Tibial nerve (tissue), 4 donors: ENCODE results near the gene PLEKHM2. TPM values are rescaled to one million over a fixed set of nuclear protein-coding genes. Genes with fewer than 3 reads are reported as not detected.

Experiments
- DNase-seq, 2 donors: peaks; one replicate each; pipeline ENCODE4 v3.0.0-alpha.2; 2019; ENCODE audit warnings: low spot score in 2 of 2
- H3K27ac ChIP-seq, 4 donors: fragments of 200-600 bp; sonication (generic) in 3 of 4; one replicate each; pipeline ENCODE4 v1.5.1; 2017 to 2019; ENCODE audit warnings: mild to moderate bottlenecking in 1 of 4
- H3K27me3 ChIP-seq, 2 donors: fragments of 200-600 bp; sonication (generic) in 1 of 2; one replicate each; pipeline versions ENCODE4 v1.5.1 to v1.6.0; 2017 to 2019
- H3K36me3 ChIP-seq, 3 donors: fragments of 200-600 bp; sonication (generic); one replicate each; pipeline ENCODE4 v1.5.1; 2018 to 2019
- H3K4me1 ChIP-seq, 4 donors: fragments of 200-600 bp; sonication (generic) in 3 of 4; one replicate each; pipeline ENCODE4 v1.5.1; 2017 to 2019
- H3K4me3 ChIP-seq, 4 donors: fragments of 200-600 bp; sonication (generic) in 3 of 4; one replicate each; pipeline ENCODE4 v1.5.1; 2017 to 2019; ENCODE audit warnings: mild to moderate bottlenecking in 1 of 4, moderate library complexity in 1 of 4
- H3K9me3 ChIP-seq, 4 donors: fragments of 200-600 bp; sonication (generic) in 3 of 4; one replicate each; pipeline ENCODE4 v1.5.1; 2017 to 2019
- EP300 ChIP-seq, 2 donors: sonication (generic); formaldehyde crosslinking; IDR thresholded peaks; one replicate each; pipeline ENCODE4 v1.6.1; 2017; ENCODE audit warnings: antibody characterized with exemption in 2 of 2, mild to moderate bottlenecking in 1 of 2
- POLR2A ChIP-seq, 2 donors: fragments of 450-650 bp; IDR thresholded peaks; one replicate each; pipeline ENCODE4 v1.6.1; 2017; ENCODE audit warnings: antibody characterized with exemption in 2 of 2, mild to moderate bottlenecking in 2 of 2, moderate library complexity in 2 of 2
- WGBS, 2 donors: methylation state at CpG; one replicate each; pipeline ENCODE4 v1.1.5; 2018; 5-methylcytosine and 5-hydroxymethylcytosine counted together
- total RNA-seq, 4 donors: library from RNA; depleted of rRNA; stranded (reverse); fragments of >200 nt; gene quantifications; one replicate each; pipeline ENCODE4 v1.1.0, GENCODE V29; 2016
- TF ChIP-seq, protein P1 (sequence below), 5 experiments: fragments of 200-600 bp in 3 of 5; fragments of 450-650 bp in 2 of 5; sonication (generic) in 3 of 5; IDR thresholded peaks; one replicate each; pipeline ENCODE4 v1.5.1; 2016 to 2019; ENCODE audit warnings: antibody characterized with exemption in 5 of 5, mild to moderate bottlenecking in 3 of 5, moderate library complexity in 2 of 5

The PLEKHM2 gene
- total RNA-seq, 4 donors from 2014 or later, result 54.0 to 80.4 (median 57.1) TPM

DNA sequence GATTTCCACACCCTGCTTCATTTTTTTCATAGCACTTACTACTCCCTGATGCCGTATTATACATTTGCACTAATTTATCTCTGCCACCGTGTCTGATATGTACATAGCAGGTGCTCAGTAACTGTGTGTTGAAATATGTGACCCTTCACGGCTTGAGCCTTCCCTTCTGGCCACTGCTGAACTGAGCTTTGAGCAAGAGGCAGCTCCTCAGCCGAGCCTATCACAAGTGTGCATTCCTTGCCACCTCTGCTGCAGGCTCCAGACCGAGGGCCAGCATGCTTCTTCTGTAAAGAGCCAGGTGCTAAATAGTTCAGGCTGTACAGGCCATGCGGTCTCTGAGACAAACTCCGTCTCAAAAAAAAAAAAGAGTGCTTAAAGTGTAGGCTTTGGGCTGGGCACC, 22.6 kb downstream of the PLEKHM2 start:
- no peaks in the 10 kb centered on the region for H3K9me3 ChIP-seq
- DNase-seq, result no peak
- no peak for TF ChIP-seq EP300 (IDR thresholded peaks at IDR 0.05)
- TF ChIP-seq, protein P1, sequence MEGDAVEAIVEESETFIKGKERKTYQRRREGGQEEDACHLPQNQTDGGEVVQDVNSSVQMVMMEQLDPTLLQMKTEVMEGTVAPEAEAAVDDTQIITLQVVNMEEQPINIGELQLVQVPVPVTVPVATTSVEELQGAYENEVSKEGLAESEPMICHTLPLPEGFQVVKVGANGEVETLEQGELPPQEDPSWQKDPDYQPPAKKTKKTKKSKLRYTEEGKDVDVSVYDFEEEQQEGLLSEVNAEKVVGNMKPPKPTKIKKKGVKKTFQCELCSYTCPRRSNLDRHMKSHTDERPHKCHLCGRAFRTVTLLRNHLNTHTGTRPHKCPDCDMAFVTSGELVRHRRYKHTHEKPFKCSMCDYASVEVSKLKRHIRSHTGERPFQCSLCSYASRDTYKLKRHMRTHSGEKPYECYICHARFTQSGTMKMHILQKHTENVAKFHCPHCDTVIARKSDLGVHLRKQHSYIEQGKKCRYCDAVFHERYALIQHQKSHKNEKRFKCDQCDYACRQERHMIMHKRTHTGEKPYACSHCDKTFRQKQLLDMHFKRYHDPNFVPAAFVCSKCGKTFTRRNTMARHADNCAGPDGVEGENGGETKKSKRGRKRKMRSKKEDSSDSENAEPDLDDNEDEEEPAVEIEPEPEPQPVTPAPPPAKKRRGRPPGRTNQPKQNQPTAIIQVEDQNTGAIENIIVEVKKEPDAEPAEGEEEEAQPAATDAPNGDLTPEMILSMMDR (IDR thresholded peaks at IDR 0.05), result no peak
- no peak for TF ChIP-seq POLR2A (IDR thresholded peaks at IDR 0.05)
- WGBS, 2 donors, result 76 to 85% methylated on average over 7 of the region's 7 CpGs
- no peaks in the 10 kb centered on the region for H3K36me3 ChIP-seq
- H3K27me3 ChIP-seq, result no peaks in the 10 kb centered on the region
- no peak overlapping the region for H3K4me3 ChIP-seq
- peak overlapping the region in 1 of 4 donors; percentile 59 for H3K27ac ChIP-seq
- peaks cover 0 to 59% (median 20%) of the 10 kb centered on the region in 4 donors for H3K4me1 ChIP-seq

DNA sequence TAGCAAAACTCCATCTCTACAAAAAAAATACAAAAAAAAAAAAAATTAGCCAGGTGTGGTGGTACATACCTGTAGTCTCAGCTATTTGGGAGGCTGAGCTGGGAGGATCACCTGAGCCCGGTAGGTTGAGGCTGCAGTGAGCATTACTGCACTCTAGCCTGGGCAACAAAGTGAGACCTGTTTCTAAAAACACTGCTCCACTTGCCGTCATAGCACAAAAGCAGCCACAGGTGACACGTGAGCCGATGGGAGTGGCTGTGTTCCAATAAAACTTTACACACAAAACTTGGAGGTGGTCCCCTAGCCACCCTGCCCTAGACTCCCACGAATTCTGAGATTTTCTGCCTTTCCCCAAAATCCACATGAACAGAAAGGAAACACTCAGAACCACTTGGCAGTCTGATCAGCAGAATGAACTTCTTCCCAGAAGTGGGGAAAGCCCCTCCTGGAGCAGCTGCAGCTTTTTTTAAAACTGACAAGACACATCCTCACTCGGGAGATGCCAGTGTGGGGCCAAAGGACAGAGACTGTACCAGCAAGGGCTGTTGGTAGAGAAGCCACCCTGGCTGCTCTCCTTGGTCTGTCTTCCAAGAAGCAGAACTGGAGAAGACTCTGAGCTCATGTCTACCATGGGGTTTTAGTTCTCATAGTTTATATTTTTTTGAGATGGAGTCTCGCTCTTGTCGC, 23.3 kb downstream of the PLEKHM2 start:
- Histone ChIP-seq H3K27me3 (no peaks in the 10 kb centered on the region), H3K9me3 (no peaks in the 10 kb centered on the region), H3K4me1 (peaks cover 0 to 57% (median 20%) of the 10 kb centered on the region in 4 donors), H3K27ac (peak overlapping the region in 2 of 4 donors; percentile 4 to 51), H3K36me3 (no peaks in the 10 kb centered on the region), H3K4me3 (no peak overlapping the region)
- no peak for DNase-seq
- WGBS, 2 donors, result 82% methylated on average over 8 of the region's 8 CpGs
- no peak for TF ChIP-seq POLR2A (IDR thresholded peaks at IDR 0.05)
- TF ChIP-seq, protein P1 (IDR thresholded peaks at IDR 0.05), result no peak
- TF ChIP-seq EP300 (IDR thresholded peaks at IDR 0.05), result no peak

DNA sequence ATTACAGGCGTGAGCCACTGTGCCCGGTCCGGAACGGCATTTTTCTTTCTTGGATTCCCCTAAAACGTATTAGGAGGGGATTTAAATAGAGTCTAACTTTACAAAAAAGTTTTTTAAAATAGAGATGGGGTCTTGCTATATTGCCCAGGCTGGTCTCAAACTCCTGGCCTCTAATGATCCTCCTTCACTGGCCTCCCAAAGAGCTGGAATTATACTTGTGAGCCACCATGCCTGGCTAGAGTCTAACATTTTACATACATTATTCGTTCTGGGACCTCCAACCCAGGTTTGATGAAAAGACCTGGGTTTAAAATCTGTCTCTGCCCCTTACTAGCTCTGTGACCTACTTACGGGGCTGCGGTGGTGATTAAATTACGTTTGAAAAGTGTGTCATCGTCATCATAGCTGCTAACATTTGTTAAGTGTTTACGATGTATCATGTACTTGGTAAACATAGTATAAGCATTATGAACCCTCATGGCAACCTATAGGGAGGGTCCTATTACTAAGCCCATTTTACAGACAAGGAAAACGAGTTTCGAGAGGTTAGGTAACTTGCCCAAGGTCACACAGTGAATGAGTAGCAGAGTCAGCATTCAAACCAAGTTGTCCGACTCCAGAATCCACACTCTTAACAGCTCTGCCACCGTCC, 24.5 kb downstream of the PLEKHM2 start:
- no peak overlapping the region for H3K27ac ChIP-seq
- H3K36me3 ChIP-seq, result no peaks in the 10 kb centered on the region
- 86 to 93% methylated on average over 15 of the region's 15 CpGs for WGBS, 2 donors
- TF ChIP-seq EP300 (IDR thresholded peaks at IDR 0.05), result no peak
- TF ChIP-seq POLR2A (IDR thresholded peaks at IDR 0.05), result no peak
- TF ChIP-seq, protein P1 (IDR thresholded peaks at IDR 0.05), result no peak
- no peaks in the 10 kb centered on the region for H3K27me3 ChIP-seq
- no peak for DNase-seq
- no peak overlapping the region for H3K4me3 ChIP-seq
- no peaks in the 10 kb centered on the region for H3K9me3 ChIP-seq
- H3K4me1 ChIP-seq, result peaks cover 0 to 56% (median 12%) of the 10 kb centered on the region in 4 donors

DNA sequence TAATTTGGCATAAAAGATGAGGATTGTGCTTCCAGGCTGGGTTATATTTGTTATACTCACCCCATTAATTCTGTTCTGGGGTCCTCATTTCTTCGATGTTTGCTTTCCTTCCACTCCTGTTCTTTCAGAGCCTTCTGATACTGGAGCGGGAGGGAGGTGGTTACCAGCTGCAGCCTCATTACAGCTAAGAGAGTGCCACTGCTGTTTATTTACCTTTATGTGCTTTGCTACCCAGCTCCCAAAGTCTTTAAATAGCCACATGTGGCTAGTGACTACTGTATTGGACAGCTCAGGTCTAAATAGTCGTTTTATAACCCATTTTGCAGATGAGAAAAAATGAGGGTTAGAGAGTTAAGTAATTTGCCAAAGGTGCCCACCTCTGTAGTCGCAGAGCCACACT, 25.1 kb downstream of the PLEKHM2 start:
- no peak overlapping the region for H3K27ac ChIP-seq
- 90 to 100% methylated on average over 4 of the region's 4 CpGs for WGBS, 2 donors
- no peaks in the 10 kb centered on the region for H3K9me3 ChIP-seq
- H3K36me3 ChIP-seq, result no peaks in the 10 kb centered on the region
- no peak overlapping the region for H3K4me3 ChIP-seq
- H3K27me3 ChIP-seq, result no peaks in the 10 kb centered on the region
- no peak for DNase-seq
- TF ChIP-seq, protein P1 (IDR thresholded peaks at IDR 0.05), result no peak
- TF ChIP-seq POLR2A (IDR thresholded peaks at IDR 0.05) (no peak), EP300 (IDR thresholded peaks at IDR 0.05) (no peak)
- peaks cover 0 to 55% (median 9%) of the 10 kb centered on the region in 4 donors for H3K4me1 ChIP-seq

DNA sequence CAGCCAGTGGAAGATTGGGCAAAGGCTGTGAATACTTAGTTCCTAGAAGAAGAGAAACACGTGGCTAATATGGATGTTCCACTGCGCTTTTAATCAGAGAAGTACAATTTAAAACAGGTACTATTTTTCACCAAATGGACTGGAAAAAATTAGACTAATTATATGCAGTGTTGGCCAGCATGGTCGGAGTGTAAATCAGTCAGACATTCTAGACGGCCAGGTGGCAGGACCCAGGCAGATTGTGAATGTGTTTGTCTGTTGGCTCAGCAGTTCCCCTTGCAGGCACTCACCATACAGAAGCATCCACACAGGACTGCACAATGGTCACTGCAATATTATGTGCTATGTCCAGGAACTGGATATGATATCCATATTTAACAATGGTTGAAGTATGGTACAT, 28.0 kb downstream of the PLEKHM2 start:
- Histone ChIP-seq H3K4me1 (peaks cover 0 to 48% (median 12%) of the 10 kb centered on the region in 4 donors), H3K9me3 (no peaks in the 10 kb centered on the region), H3K27me3 (no peaks in the 10 kb centered on the region), H3K4me3 (no peak overlapping the region), H3K27ac (no peak overlapping the region), H3K36me3 (peaks cover 0 to 15% (median 9%) of the 10 kb centered on the region in 3 donors)
- no peak for DNase-seq
- TF ChIP-seq EP300 (IDR thresholded peaks at IDR 0.05) (no peak), POLR2A (IDR thresholded peaks at IDR 0.05) (no peak)
- TF ChIP-seq, protein P1 (IDR thresholded peaks at IDR 0.05), result no peak
- WGBS, 2 donors, result 71 to 73% methylated on average over 4 of the region's 4 CpGs
